Caco-2 (cell line): ENCODE measurements around the gene PHLDB1. TPM values are rescaled to one million over a fixed set of nuclear protein-coding genes. Genes with fewer than 3 reads are reported as not detected.

Experiments
- BruUV-seq: library from RNA; stranded (reverse); fragments of 400-500 nt; replicated peaks from 2 replicates; lab custom pipeline; 2021; lab: Mats Ljungman, UMichigan
- CTCF ChIA-PET: fragments of 300-600 bp; sonication (Branson Sonifier 250); formaldehyde crosslinking; loops from one replicate; lab custom pipeline; 2022; ENCODE audit warnings: antibody characterized with exemption; lab: Charles Lee
- POLR2A ChIA-PET: fragments of 300-600 bp; sonication (Branson Sonifier 250); formaldehyde crosslinking; loops from one replicate; lab custom pipeline; 2022; ENCODE audit warnings: antibody characterized with exemption; lab: Charles Lee
- DNase-seq, 2 experiments: peaks; one replicate each; pipeline versions ENCODE4 v3.0.0 to v3.0.0-alpha.2; 2020 to 2022
- H3K27me3 ChIP-seq: replicated peaks from 2 replicates; pipeline ENCODE4 v1.6.0; 2011; ENCODE audit warnings: low read length; ENCODE audit not compliant: control insufficient read depth, insufficient read depth
- H3K36me3 ChIP-seq: 2 replicates; pipeline ENCODE4 v1.5.1; 2011; ENCODE audit warnings: low read length; ENCODE audit not compliant: control insufficient read depth, insufficient read depth
- H3K4me1 ChIP-seq: fragments of 250-450 bp; sonication (Bioruptor Pico); 2 replicates; pipeline ENCODE4 v1.5.1; 2020; ENCODE audit warnings: mild to moderate bottlenecking
- H3K4me3 ChIP-seq: 2 replicates; pipeline ENCODE4 v1.5.1; 2011; ENCODE audit warnings: low read depth, mild to moderate bottlenecking, control low read depth, low read length
- H3K9me3 ChIP-seq: fragments of 250-450 bp; sonication (Bioruptor Pico); 2 replicates; pipeline ENCODE4 v1.5.1; 2020; ENCODE audit warnings: mild to moderate bottlenecking, moderate library complexity
- H3K27ac Mint-ChIP-seq: one replicate; pipeline ENCODE4 v1.8.0; 2022; ENCODE audit warnings: mixed read lengths; ENCODE audit not compliant: unreplicated experiment
- H3K27me3 Mint-ChIP-seq: one replicate; pipeline ENCODE4 v1.8.0; 2022; ENCODE audit warnings: mixed read lengths; ENCODE audit not compliant: insufficient read depth, unreplicated experiment
- H3K36me3 Mint-ChIP-seq: one replicate; pipeline ENCODE4 v1.8.0; 2022; ENCODE audit warnings: mild to moderate bottlenecking, mixed read lengths; ENCODE audit not compliant: insufficient read depth, unreplicated experiment
- H3K4me1 Mint-ChIP-seq: one replicate; pipeline ENCODE4 v1.8.0; 2022; ENCODE audit warnings: low read depth, mixed read lengths; ENCODE audit not compliant: unreplicated experiment
- H3K4me3 Mint-ChIP-seq: one replicate; pipeline ENCODE4 v1.8.0; 2022; ENCODE audit warnings: mild to moderate bottlenecking, moderate library complexity, mixed read lengths; ENCODE audit not compliant: unreplicated experiment
- H3K9me3 Mint-ChIP-seq: one replicate; pipeline ENCODE4 v1.8.0; 2022; ENCODE audit warnings: mixed read lengths; ENCODE audit not compliant: unreplicated experiment
- intact Hi-C: fragments of 100-400 bp; cut with micrococcal nuclease; formaldehyde crosslinking; loops from one replicate; pipeline ENCODE4 v1.10.0; 2022; ENCODE audit not compliant: unreplicated experiment
- total RNA-seq: library from RNA; stranded (reverse); gene quantifications from 2 replicates; pipeline ENCODE4 v1.2.3, GENCODE V29; 2022
- TF ChIP-seq, protein P1 (sequence below), 2 experiments: fragments of 200-600 bp in 1 of 2; IDR thresholded peaks; 1 replicate in 1 of 2; 2 replicates in 1 of 2; pipeline versions ENCODE4 v1.5.1 to v1.8.0; 2011 to 2022; ENCODE audit warnings: antibody characterized with exemption in 1 of 2, control low read depth in 1 of 2, inconsistent platforms in 1 of 2, low read depth in 1 of 2, low read length in 1 of 2, mild to moderate bottlenecking in 1 of 2, moderate library complexity in 1 of 2; ENCODE audit not compliant: insufficient read depth in 1 of 2, severe bottlenecking in 1 of 2, unreplicated experiment in 1 of 2

The PHLDB1 gene
- total RNA-seq, 1 experiment from 2014 or later = 72.1 TPM

DNA sequence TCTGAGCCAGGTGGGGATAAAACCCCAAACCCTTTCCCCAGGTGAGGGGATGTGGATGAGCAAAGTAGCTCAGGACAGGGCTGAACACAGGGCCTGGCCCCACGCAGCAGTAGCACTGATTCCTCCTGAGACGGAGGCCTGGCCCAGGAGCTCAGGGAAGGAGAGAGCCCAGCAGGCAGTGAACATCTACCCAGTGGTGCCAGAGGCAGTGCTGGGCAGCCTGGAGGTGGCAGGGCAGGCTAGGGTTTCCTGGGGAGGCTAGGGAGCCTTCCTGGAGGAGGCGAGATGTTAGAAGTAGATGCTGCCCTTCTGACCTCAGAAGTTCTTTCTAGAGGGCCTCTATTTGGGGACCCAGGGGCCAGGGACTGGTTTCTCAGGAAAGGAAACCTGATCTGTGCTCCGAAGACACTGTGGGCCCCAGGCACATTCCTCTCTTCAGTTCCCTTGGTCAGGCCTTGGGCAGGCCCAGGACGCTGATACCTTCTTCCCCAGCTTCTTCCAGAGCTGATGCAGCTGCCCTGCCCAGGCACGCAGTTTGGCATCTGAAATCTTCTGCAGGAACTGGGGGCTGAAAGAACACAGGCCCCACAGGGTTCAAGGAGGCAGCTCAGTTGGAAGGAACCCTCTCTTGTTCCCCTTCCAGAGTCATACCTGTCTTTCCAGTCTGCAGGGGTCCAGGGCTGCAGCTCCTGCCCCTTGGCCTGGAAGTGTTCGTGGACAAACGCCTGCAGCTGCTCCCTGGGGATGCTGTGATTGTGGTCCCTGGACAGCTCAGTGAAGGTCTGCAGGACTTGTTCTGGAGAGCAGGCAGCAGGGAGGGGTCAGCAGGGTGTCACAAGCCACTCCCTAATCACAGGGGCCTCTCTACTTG lies 55.2 kb downstream of the PHLDB1 start:
- TF ChIP-seq, protein P1, sequence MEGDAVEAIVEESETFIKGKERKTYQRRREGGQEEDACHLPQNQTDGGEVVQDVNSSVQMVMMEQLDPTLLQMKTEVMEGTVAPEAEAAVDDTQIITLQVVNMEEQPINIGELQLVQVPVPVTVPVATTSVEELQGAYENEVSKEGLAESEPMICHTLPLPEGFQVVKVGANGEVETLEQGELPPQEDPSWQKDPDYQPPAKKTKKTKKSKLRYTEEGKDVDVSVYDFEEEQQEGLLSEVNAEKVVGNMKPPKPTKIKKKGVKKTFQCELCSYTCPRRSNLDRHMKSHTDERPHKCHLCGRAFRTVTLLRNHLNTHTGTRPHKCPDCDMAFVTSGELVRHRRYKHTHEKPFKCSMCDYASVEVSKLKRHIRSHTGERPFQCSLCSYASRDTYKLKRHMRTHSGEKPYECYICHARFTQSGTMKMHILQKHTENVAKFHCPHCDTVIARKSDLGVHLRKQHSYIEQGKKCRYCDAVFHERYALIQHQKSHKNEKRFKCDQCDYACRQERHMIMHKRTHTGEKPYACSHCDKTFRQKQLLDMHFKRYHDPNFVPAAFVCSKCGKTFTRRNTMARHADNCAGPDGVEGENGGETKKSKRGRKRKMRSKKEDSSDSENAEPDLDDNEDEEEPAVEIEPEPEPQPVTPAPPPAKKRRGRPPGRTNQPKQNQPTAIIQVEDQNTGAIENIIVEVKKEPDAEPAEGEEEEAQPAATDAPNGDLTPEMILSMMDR (IDR thresholded peaks at IDR 0.05; ENCODE audit: insufficient read depth in 1 of 2, low read depth in 1 of 2, low read length in 1 of 2, severe bottlenecking in 1 of 2, unreplicated experiment in 1 of 2) = no peak
- ChIA-PET CTCF (interaction anchor here (0.5 to 2.0 kb wide), 10 partner anchors 9 to 510 kb away, joined by 3 to 14 read pairs (median 4); partner anchors contain the start of genes DDX6 and SCN4B), POLR2A (no interaction called here)
- Mint-ChIP-seq H3K4me1 (peaks cover 11% of the 10 kb centered on the region), H3K4me3 (no peak overlapping the region), H3K27me3 (no peaks in the 10 kb centered on the region), H3K36me3 (peaks cover 5% of the 10 kb centered on the region), H3K9me3 (no peaks in the 10 kb centered on the region), H3K27ac (peak overlapping the region; percentile 25)
- BruUV-seq = no TSS peak
- intact Hi-C loops = no loop called here
- no peak overlapping the region for H3K4me3 ChIP-seq
- no peaks in the 10 kb centered on the region for H3K9me3 ChIP-seq
- peaks cover 37% of the 10 kb centered on the region for H3K4me1 ChIP-seq
- DNase-seq = peak; percentile 50 to 70
- no peaks in the 10 kb centered on the region for H3K27me3 ChIP-seq
- no peaks in the 10 kb centered on the region for H3K36me3 ChIP-seq

DNA sequence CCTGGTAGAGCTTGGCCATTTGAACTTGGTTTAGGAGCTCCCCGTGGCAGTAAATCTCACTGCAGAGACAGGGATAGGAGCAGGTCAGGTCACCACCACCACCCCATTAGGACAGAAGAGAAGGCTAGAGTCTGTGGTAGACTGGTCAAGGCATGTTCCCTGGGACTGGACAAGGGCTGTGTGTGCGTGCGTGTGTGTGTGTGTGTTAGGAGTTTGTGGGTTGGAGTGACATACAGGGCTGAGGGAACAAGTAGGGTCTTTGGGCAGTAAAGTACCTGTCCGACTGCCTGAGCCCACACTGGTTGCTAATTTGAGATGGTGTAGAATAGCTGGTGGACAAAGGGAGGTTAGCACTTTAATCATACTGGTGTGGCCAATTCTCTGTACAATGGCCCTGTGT lies 56.0 kb downstream of the PHLDB1 start:
- no peak overlapping the region for H3K27ac Mint-ChIP-seq
- H3K4me1 Mint-ChIP-seq = peaks cover 11% of the 10 kb centered on the region
- H3K4me3 Mint-ChIP-seq = no peak overlapping the region
- POLR2A ChIA-PET = no interaction called here
- H3K36me3 ChIP-seq = no peaks in the 10 kb centered on the region
- TF ChIP-seq, protein P1 (IDR thresholded peaks at IDR 0.05; ENCODE audit: insufficient read depth in 1 of 2, low read depth in 1 of 2, low read length in 1 of 2, severe bottlenecking in 1 of 2, unreplicated experiment in 1 of 2) = no peak
- H3K9me3 ChIP-seq = no peaks in the 10 kb centered on the region
- no peaks in the 10 kb centered on the region for H3K27me3 Mint-ChIP-seq
- H3K4me3 ChIP-seq = no peak overlapping the region
- no peaks in the 10 kb centered on the region for H3K9me3 Mint-ChIP-seq
- CTCF ChIA-PET = interaction anchor here (0.5 to 2.0 kb wide), 7 partner anchors 8 to 511 kb away, joined by 3 to 14 read pairs (median 4); partner anchors contain the start of genes DDX6 and SCN4B
- intact Hi-C loops = no loop called here
- no TSS peak for BruUV-seq
- H3K36me3 Mint-ChIP-seq = no peaks in the 10 kb centered on the region
- H3K4me1 ChIP-seq = peaks cover 37% of the 10 kb centered on the region
- no peaks in the 10 kb centered on the region for H3K27me3 ChIP-seq
- no peak for DNase-seq

DNA sequence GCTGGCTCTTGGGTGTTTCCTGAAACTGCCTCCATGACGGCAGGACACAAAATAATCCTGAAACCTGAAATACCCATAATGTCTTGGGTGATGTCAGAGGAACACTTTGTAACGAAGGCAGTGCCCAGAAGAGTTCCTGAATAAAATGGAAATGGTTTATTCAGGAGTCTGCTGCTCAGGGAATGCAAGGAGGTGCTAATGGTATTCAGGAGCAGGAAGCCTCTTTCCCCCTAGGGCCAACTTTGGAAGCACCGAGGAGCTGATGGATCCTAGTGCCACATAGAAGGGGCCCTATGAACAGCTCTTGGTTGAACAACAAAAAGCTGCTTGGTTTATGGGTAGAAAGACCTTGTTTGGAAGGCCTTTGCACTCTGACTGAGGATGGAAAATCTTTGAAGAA lies 56.5 kb downstream of the PHLDB1 start:
- Mint-ChIP-seq H3K36me3 (no peaks in the 10 kb centered on the region), H3K27ac (no peak overlapping the region), H3K4me1 (peaks cover 11% of the 10 kb centered on the region), H3K27me3 (no peaks in the 10 kb centered on the region), H3K9me3 (no peaks in the 10 kb centered on the region), H3K4me3 (no peak overlapping the region)
- intact Hi-C loops = no loop called here
- H3K27me3 ChIP-seq = no peaks in the 10 kb centered on the region
- BruUV-seq = no TSS peak
- ChIA-PET POLR2A (no interaction called here), CTCF (interaction anchor here (1.2 kb wide), 1 partner anchor 293 kb away, joined by 4 read pairs; no protein-coding TSS in a partner anchor)
- peak in 1 of 2 experiments; percentile 25 for DNase-seq
- H3K4me3 ChIP-seq = no peak overlapping the region
- TF ChIP-seq, protein P1 (IDR thresholded peaks at IDR 0.05; ENCODE audit: insufficient read depth in 1 of 2, low read depth in 1 of 2, low read length in 1 of 2, severe bottlenecking in 1 of 2, unreplicated experiment in 1 of 2) = no peak
- peaks cover 32% of the 10 kb centered on the region for H3K4me1 ChIP-seq
- no peaks in the 10 kb centered on the region for H3K36me3 ChIP-seq
- H3K9me3 ChIP-seq = no peaks in the 10 kb centered on the region
